Upper lobe of left lung (tissue), 6 donors: ENCODE results near the gene TMEM273. TPM values are rescaled to one million over a fixed set of nuclear protein-coding genes. Genes with fewer than 3 reads are reported as not detected.

ENCODE experiments used
- ATAC-seq, 2 donors: fragments of 200-7000 bp; cut with Tn5 transposase; one replicate each; pipeline ENCODE4 v1.9.1; 2022; ENCODE audit warnings: mild to moderate bottlenecking in 2 of 2, moderate library complexity in 2 of 2; ENCODE audit not compliant: low FRiP score in 2 of 2
- DNase-seq, 2 donors: peaks; one replicate each; pipeline ENCODE4 v3.0.0-alpha.2; 2019 to 2020
- H3K27ac ChIP-seq, 4 donors: fragments of 200-600 bp; sonication (generic); one replicate each; pipeline ENCODE4 v1.5.1; 2016 to 2019
- H3K27me3 ChIP-seq, 4 donors: fragments of 200-600 bp; sonication (generic); one replicate each; pipeline ENCODE4 v1.5.1; 2017 to 2019
- H3K36me3 ChIP-seq, 4 donors: fragments of 200-600 bp; sonication (generic); one replicate each; pipeline ENCODE4 v1.5.1; 2016 to 2019
- H3K4me1 ChIP-seq, 4 donors: fragments of 200-600 bp; sonication (generic); one replicate each; pipeline ENCODE4 v1.5.1; 2018 to 2019
- H3K4me3 ChIP-seq, 4 donors: fragments of 200-600 bp; sonication (generic); one replicate each; pipeline ENCODE4 v1.5.1; 2017 to 2019; ENCODE audit warnings: mild to moderate bottlenecking in 2 of 4, moderate library complexity in 1 of 4
- H3K9me3 ChIP-seq, 4 donors: fragments of 200-600 bp; sonication (generic); one replicate each; pipeline ENCODE4 v1.5.1; 2018 to 2019
- CTCF ChIP-seq, 6 experiments: fragments of 450-650 bp in 4 of 6; fragments of 200-600 bp in 2 of 6; sonication (generic) in 2 of 6; IDR thresholded peaks; one replicate each; pipeline ENCODE4 v1.5.1; 2016 to 2019; ENCODE audit warnings: antibody characterized with exemption in 6 of 6
- EP300 ChIP-seq, 4 donors: sonication (generic); formaldehyde crosslinking; IDR thresholded peaks; one replicate each; pipeline ENCODE4 v1.5.1; 2017; ENCODE audit warnings: antibody characterized with exemption in 4 of 4, control low read depth in 2 of 4
- POLR2A ChIP-seq, 4 donors: fragments of 450-650 bp; IDR thresholded peaks; one replicate each; pipeline ENCODE4 v1.5.1; 2016 to 2017; ENCODE audit warnings: antibody characterized with exemption in 4 of 4, mild to moderate bottlenecking in 2 of 4
- POLR2AphosphoS5 ChIP-seq, 2 donors: sonication (generic); formaldehyde crosslinking; IDR thresholded peaks; one replicate each; pipeline ENCODE4 v1.5.1; 2017; ENCODE audit warnings: antibody characterized with exemption in 2 of 2
- WGBS, 2 donors: methylation state at CpG; one replicate each; pipeline ENCODE4 v1.1.5; 2017 to 2018; 5-methylcytosine and 5-hydroxymethylcytosine counted together
- total RNA-seq, 6 donors: library from RNA; depleted of rRNA in 4 of 6; stranded (reverse); fragments of >200 nt in 4 of 6; gene quantifications; one replicate each; pipeline versions ENCODE4 v1.1.0 to v1.2.1, GENCODE V29; 2016 to 2021
- donor health status: DM: no; HTN: no; CAD: no; lungs with moderate emphysema.
- donor health status: DM: no; HTN: yes; CAD: no; lungs with severe emphysema.

Gene TMEM273
- total RNA-seq, 6 donors from 2014 or later: 12.3 to 52.3 (median 30.7) TPM

- Histone ChIP-seq H3K9me3 (no peaks in the 10 kb centered on the region), H3K27me3 (no peaks in the 10 kb centered on the region), H3K27ac (no peak overlapping the region), H3K36me3 (peaks cover 0 to 25% (median 2%) of the 10 kb centered on the region in 4 donors), H3K4me3 (no peak overlapping the region), H3K4me1 (no peaks in the 10 kb centered on the region)
- no peak for TF ChIP-seq POLR2AphosphoS5 (IDR thresholded peaks at IDR 0.05)
- 85% methylated on average over 5 to 8 of the region's 8 CpGs for WGBS, 2 donors
- ATAC-seq: no peak
- DNase-seq: no peak
These were observed 25.4 kb downstream of the TMEM273 start for GRCh38 chr10:49162761-49163310.

- no peak overlapping the region for H3K4me3 ChIP-seq
- no peaks in the 10 kb centered on the region for H3K4me1 ChIP-seq
- DNase-seq (no peak), ATAC-seq (no peak)
- WGBS, 2 donors: 74 to 90% methylated on average over 5 of the region's 5 CpGs
- H3K27me3 ChIP-seq: no peaks in the 10 kb centered on the region
- peaks cover 0 to 25% (median 2%) of the 10 kb centered on the region in 4 donors for H3K36me3 ChIP-seq
- no peak overlapping the region for H3K27ac ChIP-seq
- no peaks in the 10 kb centered on the region for H3K9me3 ChIP-seq
- no peak for TF ChIP-seq EP300 (IDR thresholded peaks at IDR 0.05)
- no peak for TF ChIP-seq POLR2AphosphoS5 (IDR thresholded peaks at IDR 0.05)
- TF ChIP-seq CTCF (IDR thresholded peaks at IDR 0.05): no peak
- TF ChIP-seq POLR2A (IDR thresholded peaks at IDR 0.05): no peak
These were observed 26.1 kb downstream of the TMEM273 start for GRCh38 chr10:49162063-49162462.

- WGBS, 2 donors: 42 to 58% methylated on average over 4 to 8 of the region's 8 CpGs
- Histone ChIP-seq H3K27ac (no peak overlapping the region), H3K4me3 (no peak overlapping the region), H3K27me3 (no peaks in the 10 kb centered on the region), H3K36me3 (peaks cover 0 to 25% (median 2%) of the 10 kb centered on the region in 4 donors), H3K4me1 (no peaks in the 10 kb centered on the region), H3K9me3 (no peaks in the 10 kb centered on the region)
- ATAC-seq (peak in 1 of 2 donors; percentile 32), DNase-seq (peak in 1 of 2 donors; percentile 30)
- no peak for TF ChIP-seq POLR2A (IDR thresholded peaks at IDR 0.05)
- TF ChIP-seq CTCF (IDR thresholded peaks at IDR 0.05): peak in 4 of 6 experiments; percentile 17 to 38 (median 28)
These were observed 26.7 kb downstream of the TMEM273 start for GRCh38 chr10:49161411-49161997.

GRCh38 chr10:49160814-49161213 lies 27.4 kb downstream of the TMEM273 start:
- Histone ChIP-seq H3K9me3 (no peaks in the 10 kb centered on the region), H3K27ac (no peak overlapping the region), H3K36me3 (peaks cover 0 to 25% (median under 1%) of the 10 kb centered on the region in 4 donors), H3K4me3 (no peak overlapping the region), H3K4me1 (no peaks in the 10 kb centered on the region), H3K27me3 (no peaks in the 10 kb centered on the region)
- ATAC-seq (no peak), DNase-seq (no peak)
- no peak for TF ChIP-seq CTCF (IDR thresholded peaks at IDR 0.05)
- no peak for TF ChIP-seq POLR2A (IDR thresholded peaks at IDR 0.05)
- no peak for TF ChIP-seq POLR2AphosphoS5 (IDR thresholded peaks at IDR 0.05)
- TF ChIP-seq EP300 (IDR thresholded peaks at IDR 0.05): no peak
- WGBS, 2 donors: 93 to 97% methylated on average over 5 of the region's 5 CpGs

GRCh38 chr10:49160110-49160509 lies 28.1 kb downstream of the TMEM273 start:
- Histone ChIP-seq H3K9me3 (no peaks in the 10 kb centered on the region), H3K27me3 (no peaks in the 10 kb centered on the region), H3K4me3 (no peak overlapping the region), H3K4me1 (no peaks in the 10 kb centered on the region), H3K27ac (no peak overlapping the region), H3K36me3 (peaks cover 0 to 19% (median 0%) of the 10 kb centered on the region in 4 donors)
- TF ChIP-seq POLR2AphosphoS5 (IDR thresholded peaks at IDR 0.05): no peak
- ATAC-seq (no peak), DNase-seq (no peak)
- 86% methylated on average over 5 of the region's 5 CpGs for WGBS, 2 donors

- Histone ChIP-seq H3K4me3 (no peak overlapping the region), H3K4me1 (no peaks in the 10 kb centered on the region)
- WGBS, 2 donors: 46 to 47% methylated on average over 3 of the region's 3 CpGs
These were observed 29.3 kb downstream of the TMEM273 start for GRCh38 chr10:49158915-49159314.

More at GRCh38 chr10:49158915-49159314, 29.3 kb downstream of the TMEM273 start:
- H3K36me3 ChIP-seq: peaks cover 0 to 11% (median 0%) of the 10 kb centered on the region in 4 donors
- no peak for TF ChIP-seq CTCF (IDR thresholded peaks at IDR 0.05)
- no peak for TF ChIP-seq EP300 (IDR thresholded peaks at IDR 0.05)
- TF ChIP-seq POLR2AphosphoS5 (IDR thresholded peaks at IDR 0.05): no peak
- TF ChIP-seq POLR2A (IDR thresholded peaks at IDR 0.05): no peak
- no peak overlapping the region for H3K27ac ChIP-seq
- ATAC-seq: no peak
- no peaks in the 10 kb centered on the region for H3K27me3 ChIP-seq
- H3K9me3 ChIP-seq: no peaks in the 10 kb centered on the region
- no peak for DNase-seq
